ENCODE measurements around the gene NAA30. TPM values are rescaled to one million over a fixed set of nuclear protein-coding genes. Genes with fewer than 3 reads are reported as not detected.
A peak's percentile ranks its signal among the peaks of the same experiment; 100 is the strongest.

Gene NAA30
- total RNA-seq, 1 donor from 2014 or later, result 27.3 TPM

DNA sequence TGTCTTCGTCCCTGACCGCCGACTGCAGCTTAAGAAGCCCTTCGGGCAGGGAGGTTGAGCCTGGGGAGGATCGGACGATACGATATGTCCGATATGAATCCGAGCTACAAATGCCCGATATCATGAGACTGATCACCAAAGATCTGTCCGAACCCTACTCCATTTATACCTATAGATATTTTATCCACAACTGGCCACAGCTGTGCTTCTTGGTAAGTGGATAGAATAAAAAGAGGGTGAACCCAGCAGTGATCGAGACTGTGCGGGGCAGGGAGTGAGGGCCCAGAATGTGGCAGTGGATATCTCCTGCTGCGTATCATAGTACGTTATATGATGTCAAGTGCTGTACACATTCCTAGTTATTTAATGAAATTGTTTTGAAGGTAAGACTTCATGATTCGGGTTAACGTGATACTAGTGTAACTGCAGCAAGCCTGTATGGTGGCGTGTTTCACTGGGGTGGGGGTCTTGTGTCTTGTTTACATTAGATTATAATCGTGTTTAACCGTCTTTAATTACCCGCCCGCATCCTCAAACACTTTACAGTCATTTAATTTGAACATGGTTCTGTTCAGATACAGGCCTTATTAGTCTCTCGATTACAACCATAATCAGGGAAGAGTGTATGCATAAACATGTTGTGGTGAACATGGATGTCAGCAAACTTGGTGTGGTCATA lies 1.3 kb downstream of the NAA30 start:
- FAIRE-seq, result no peak
- Histone ChIP-seq H3K4me1 (ENCODE audit: insufficient read depth, low read length) (peaks cover 22% of the 10 kb centered on the region), H2AFZ (ENCODE audit: low read depth, low read length) (peak overlapping the region; percentile 83), H3K4me3 (ENCODE audit: insufficient read depth, low read depth, low read length) (peak overlapping the region; percentile 80), H3K9ac (ENCODE audit: low read length) (peak overlapping the region; percentile 85), H3K79me2 (ENCODE audit: insufficient read depth, low read length) (peaks cover 49% of the 10 kb centered on the region), H3K9me3 (ENCODE audit: insufficient read depth, low read depth, low read length) (no peaks in the 10 kb centered on the region), H4K20me1 (ENCODE audit: insufficient read depth, low read length) (peaks cover 37% of the 10 kb centered on the region), H3K36me3 (ENCODE audit: insufficient read depth, low read length) (no peaks in the 10 kb centered on the region), H3K27ac (ENCODE audit: low read depth, low read length) (peak overlapping the region; percentile 63), H3K4me2 (ENCODE audit: low read length) (peak overlapping the region; percentile 97), H3K27me3 (ENCODE audit: insufficient read depth, low read length) (no peaks in the 10 kb centered on the region)
- peak overlapping the region; percentile 59 for H3K27ac Mint-ChIP-seq (ENCODE audit: unreplicated experiment)
- no peak for DNase-seq (ENCODE audit: low read depth)
- H3K9me3 Mint-ChIP-seq (ENCODE audit: unreplicated experiment), result no peaks in the 10 kb centered on the region
- peaks cover 16% of the 10 kb centered on the region for H3K4me1 Mint-ChIP-seq (ENCODE audit: low read depth, unreplicated experiment)
- TF ChIP-seq, protein P1, sequence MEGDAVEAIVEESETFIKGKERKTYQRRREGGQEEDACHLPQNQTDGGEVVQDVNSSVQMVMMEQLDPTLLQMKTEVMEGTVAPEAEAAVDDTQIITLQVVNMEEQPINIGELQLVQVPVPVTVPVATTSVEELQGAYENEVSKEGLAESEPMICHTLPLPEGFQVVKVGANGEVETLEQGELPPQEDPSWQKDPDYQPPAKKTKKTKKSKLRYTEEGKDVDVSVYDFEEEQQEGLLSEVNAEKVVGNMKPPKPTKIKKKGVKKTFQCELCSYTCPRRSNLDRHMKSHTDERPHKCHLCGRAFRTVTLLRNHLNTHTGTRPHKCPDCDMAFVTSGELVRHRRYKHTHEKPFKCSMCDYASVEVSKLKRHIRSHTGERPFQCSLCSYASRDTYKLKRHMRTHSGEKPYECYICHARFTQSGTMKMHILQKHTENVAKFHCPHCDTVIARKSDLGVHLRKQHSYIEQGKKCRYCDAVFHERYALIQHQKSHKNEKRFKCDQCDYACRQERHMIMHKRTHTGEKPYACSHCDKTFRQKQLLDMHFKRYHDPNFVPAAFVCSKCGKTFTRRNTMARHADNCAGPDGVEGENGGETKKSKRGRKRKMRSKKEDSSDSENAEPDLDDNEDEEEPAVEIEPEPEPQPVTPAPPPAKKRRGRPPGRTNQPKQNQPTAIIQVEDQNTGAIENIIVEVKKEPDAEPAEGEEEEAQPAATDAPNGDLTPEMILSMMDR (IDR thresholded peaks at IDR 0.05; ENCODE audit: insufficient read depth, low read depth, low read length), result no peak
- TF ChIP-seq EZH2 (IDR thresholded peaks at IDR 0.05; ENCODE audit: insufficient read depth, low read length), result no peak
- peak overlapping the region; percentile 92 for H3K4me3 Mint-ChIP-seq (ENCODE audit: unreplicated experiment)
- H3K27me3 Mint-ChIP-seq (ENCODE audit: low read depth, unreplicated experiment), result no peaks in the 10 kb centered on the region
- no peaks in the 10 kb centered on the region for H3K36me3 Mint-ChIP-seq (ENCODE audit: low read depth, unreplicated experiment)

DNA sequence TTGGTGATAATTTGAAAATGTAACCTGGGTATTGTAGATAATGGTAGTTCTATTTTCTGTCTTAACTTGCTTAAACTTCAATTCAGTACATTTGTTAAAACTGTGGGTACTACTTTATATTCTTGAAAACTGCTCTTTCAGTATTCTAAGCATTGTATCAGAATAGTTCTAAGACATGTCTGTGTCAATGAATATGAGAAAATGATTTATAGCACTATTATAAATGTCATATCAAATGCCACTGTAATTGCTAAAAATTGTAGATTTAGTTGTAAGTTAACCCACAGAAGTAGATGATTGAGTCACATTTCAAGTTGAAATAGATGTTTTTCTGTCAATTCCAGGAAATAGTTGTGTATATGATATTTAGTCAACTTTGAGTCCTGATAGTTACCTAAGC lies 2.4 kb downstream of the NAA30 start:
- Histone ChIP-seq H3K27ac (ENCODE audit: low read depth, low read length) (no peak overlapping the region), H3K9ac (ENCODE audit: low read length) (peak overlapping the region; percentile 85), H3K4me3 (ENCODE audit: insufficient read depth, low read depth, low read length) (peak overlapping the region; percentile 80), H3K9me3 (ENCODE audit: insufficient read depth, low read depth, low read length) (no peaks in the 10 kb centered on the region), H3K4me2 (ENCODE audit: low read length) (peak overlapping the region; percentile 97), H3K79me2 (ENCODE audit: insufficient read depth, low read length) (peaks cover 49% of the 10 kb centered on the region), H3K4me1 (ENCODE audit: insufficient read depth, low read length) (peaks cover 22% of the 10 kb centered on the region), H4K20me1 (ENCODE audit: insufficient read depth, low read length) (peaks cover 37% of the 10 kb centered on the region), H3K36me3 (ENCODE audit: insufficient read depth, low read length) (peaks cover 2% of the 10 kb centered on the region), H3K27me3 (ENCODE audit: insufficient read depth, low read length) (no peaks in the 10 kb centered on the region), H2AFZ (ENCODE audit: low read depth, low read length) (no peak overlapping the region)
- no peak overlapping the region for H3K27ac Mint-ChIP-seq (ENCODE audit: unreplicated experiment)
- H3K4me3 Mint-ChIP-seq (ENCODE audit: unreplicated experiment), result peak overlapping the region; percentile 92
- H3K9me3 Mint-ChIP-seq (ENCODE audit: unreplicated experiment), result no peaks in the 10 kb centered on the region
- H3K4me1 Mint-ChIP-seq (ENCODE audit: low read depth, unreplicated experiment), result peaks cover 16% of the 10 kb centered on the region
- no peak for DNase-seq (ENCODE audit: low read depth)
- no peaks in the 10 kb centered on the region for H3K27me3 Mint-ChIP-seq (ENCODE audit: low read depth, unreplicated experiment)
- no peaks in the 10 kb centered on the region for H3K36me3 Mint-ChIP-seq (ENCODE audit: low read depth, unreplicated experiment)
- FAIRE-seq, result no peak
- TF ChIP-seq, protein P1 (IDR thresholded peaks at IDR 0.05; ENCODE audit: insufficient read depth, low read depth, low read length), result no peak
- TF ChIP-seq EZH2 (IDR thresholded peaks at IDR 0.05; ENCODE audit: insufficient read depth, low read length), result no peak

Measured in astrocyte (in vitro differentiated cells and primary cell).